ENCODE measurements around the gene C5orf63.
"Not testable (repeated sequence)": the region's sequence is repeated elsewhere in the genome, so short reads cannot be mapped to it uniquely, and the experiment has no call there.

Gene C5orf63

DNA sequence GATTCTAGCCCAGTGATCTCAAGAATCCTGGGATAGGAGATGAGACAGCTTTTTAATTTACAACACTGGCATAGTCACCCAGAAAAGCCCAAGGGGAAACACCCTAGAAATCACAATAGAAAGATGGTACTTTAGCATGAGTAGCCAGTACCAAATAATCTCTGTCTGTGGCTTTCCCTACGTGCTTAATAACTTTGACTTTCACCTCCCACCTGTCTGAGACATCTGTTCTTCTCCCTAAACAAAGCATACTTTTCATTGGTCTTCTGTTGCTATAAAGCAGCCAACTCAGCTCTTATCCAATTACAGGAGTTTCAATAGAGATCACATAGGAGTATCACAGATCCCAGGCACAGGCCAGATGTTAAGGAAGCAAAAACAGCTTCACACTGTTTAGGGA lies 53.4 kb downstream of the C5orf63 start:
- no peak overlapping the region for H3K4me3 ChIP-seq (ENCODE audit: low read depth, low read length)
- no peak for DNase-seq (ENCODE audit: low read depth)
- in situ Hi-C loops (cut with HindIII; ENCODE audit: low sequenced_read_pairs) = no loop called here
- TF ChIP-seq, protein P1, sequence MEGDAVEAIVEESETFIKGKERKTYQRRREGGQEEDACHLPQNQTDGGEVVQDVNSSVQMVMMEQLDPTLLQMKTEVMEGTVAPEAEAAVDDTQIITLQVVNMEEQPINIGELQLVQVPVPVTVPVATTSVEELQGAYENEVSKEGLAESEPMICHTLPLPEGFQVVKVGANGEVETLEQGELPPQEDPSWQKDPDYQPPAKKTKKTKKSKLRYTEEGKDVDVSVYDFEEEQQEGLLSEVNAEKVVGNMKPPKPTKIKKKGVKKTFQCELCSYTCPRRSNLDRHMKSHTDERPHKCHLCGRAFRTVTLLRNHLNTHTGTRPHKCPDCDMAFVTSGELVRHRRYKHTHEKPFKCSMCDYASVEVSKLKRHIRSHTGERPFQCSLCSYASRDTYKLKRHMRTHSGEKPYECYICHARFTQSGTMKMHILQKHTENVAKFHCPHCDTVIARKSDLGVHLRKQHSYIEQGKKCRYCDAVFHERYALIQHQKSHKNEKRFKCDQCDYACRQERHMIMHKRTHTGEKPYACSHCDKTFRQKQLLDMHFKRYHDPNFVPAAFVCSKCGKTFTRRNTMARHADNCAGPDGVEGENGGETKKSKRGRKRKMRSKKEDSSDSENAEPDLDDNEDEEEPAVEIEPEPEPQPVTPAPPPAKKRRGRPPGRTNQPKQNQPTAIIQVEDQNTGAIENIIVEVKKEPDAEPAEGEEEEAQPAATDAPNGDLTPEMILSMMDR (IDR thresholded peaks at IDR 0.05; ENCODE audit: low read depth, low read length, missing control alignments) = no peak

DNA sequence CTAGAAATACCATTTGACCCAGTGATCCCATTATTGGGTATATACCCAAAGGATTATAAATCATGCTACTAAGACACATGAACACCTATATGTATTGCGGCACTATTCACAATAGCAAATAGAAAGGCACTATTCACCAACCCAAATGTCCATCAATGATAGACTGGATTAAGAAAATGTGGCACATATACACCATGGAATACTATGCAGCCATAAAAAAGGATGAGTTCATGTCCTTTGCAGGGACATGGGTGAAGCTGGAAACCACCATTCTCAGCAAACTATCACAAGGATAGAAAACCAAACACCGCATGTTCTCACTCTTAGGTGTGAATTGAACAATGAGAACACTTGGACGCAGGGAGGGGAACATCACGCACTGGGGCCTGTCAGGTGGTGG lies 56.6 kb downstream of the C5orf63 start:
- in situ Hi-C loops (cut with HindIII; ENCODE audit: low sequenced_read_pairs); DNase-seq (ENCODE audit: low read depth); H3K4me3 ChIP-seq (ENCODE audit: low read depth, low read length): not testable (repeated sequence)

DNA sequence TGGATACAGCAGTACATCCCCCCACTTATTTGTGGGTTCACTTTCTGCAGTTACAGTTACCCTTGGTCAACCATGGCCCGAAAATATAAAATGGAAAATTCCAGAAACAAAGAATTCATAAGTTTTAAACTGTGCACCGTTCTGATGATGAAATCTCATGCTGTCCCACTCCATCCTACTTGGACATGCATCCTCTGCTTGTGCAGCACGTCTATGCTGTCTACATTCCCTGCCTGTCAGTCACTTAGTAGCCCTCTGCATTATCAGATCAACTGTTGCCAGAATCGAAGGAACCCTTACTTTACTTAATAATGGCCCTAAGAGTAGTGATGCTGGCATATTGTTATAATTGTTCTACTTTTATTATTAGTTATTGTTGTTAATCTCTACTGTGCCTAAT lies 57.6 kb downstream of the C5orf63 start:
- no peak overlapping the region for H3K4me3 ChIP-seq (ENCODE audit: low read depth, low read length)
- in situ Hi-C loops (cut with HindIII; ENCODE audit: low sequenced_read_pairs) = no loop called here
- no peak for DNase-seq (ENCODE audit: low read depth)
- TF ChIP-seq, protein P1 (IDR thresholded peaks at IDR 0.05; ENCODE audit: low read depth, low read length, missing control alignments) = no peak

DNA sequence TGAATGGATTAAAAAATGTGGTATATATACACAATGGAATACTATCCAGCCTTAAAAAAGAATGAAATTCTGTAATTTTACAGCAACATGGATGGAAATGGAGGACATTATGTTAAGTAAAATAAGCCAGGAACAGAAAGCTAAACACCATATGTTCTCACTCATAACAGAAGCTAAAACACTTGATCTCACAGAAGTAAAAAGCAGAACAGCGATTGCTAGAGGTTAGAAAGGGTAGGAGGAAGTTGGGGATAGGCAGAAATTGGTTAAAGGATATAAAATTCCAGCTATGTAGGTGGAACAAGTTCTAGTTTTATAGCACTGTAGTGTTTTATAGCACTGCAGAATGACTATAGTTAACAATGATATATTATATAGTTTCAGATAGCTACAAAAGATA lies 58.7 kb downstream of the C5orf63 start:
- H3K4me3 ChIP-seq (ENCODE audit: low read depth, low read length) = no peak overlapping the region
- in situ Hi-C loops (cut with HindIII; ENCODE audit: low sequenced_read_pairs) = no loop called here
- no peak for DNase-seq (ENCODE audit: low read depth)
- TF ChIP-seq, protein P1 (IDR thresholded peaks at IDR 0.05; ENCODE audit: low read depth, low read length, missing control alignments) = no peak

DNA sequence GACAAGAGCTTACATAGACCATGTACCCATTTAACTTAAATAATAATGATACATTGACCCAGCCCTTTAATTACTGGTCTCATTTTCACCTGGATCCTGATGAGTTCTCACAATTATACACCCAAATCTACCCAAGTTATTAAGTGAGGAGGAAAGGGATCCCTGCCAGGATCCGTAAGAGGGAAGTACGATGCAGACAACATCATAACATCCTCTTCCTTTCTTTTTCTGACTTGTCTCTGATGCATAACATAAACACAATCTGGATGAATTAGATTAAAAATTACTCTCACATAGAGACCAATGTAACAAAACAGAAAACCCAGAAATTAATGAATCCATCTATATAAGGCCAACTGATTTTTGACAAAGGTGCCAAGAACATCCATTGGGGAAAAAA lies 59.9 kb downstream of the C5orf63 start:
- in situ Hi-C loops (cut with HindIII; ENCODE audit: low sequenced_read_pairs) = no loop called here
- no peak for DNase-seq (ENCODE audit: low read depth)
- TF ChIP-seq, protein P1 (IDR thresholded peaks at IDR 0.05; ENCODE audit: low read depth, low read length, missing control alignments) = no peak
- H3K4me3 ChIP-seq (ENCODE audit: low read depth, low read length) = no peak overlapping the region

DNA sequence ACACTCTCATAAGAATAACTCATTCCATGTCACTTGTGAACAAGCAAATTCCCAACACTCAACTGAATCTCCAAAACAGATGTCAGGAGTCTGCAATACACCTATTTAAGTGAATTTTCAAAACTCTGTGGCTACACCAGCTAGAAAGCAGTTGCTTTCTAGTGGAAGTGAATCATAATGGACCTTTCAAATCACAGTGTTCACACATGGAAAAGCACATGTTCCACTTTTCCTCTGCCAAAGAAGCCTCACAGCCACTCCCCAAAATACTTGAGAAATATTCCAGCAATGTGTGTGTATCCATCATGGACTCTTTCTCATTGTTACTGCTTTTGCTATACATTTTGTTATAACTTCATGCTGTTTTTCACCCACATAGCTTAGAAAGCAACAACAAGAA lies 60.4 kb downstream of the C5orf63 start:
- no peak overlapping the region for H3K4me3 ChIP-seq (ENCODE audit: low read depth, low read length)
- in situ Hi-C loops (cut with HindIII; ENCODE audit: low sequenced_read_pairs) = no loop called here
- no peak for DNase-seq (ENCODE audit: low read depth)
- TF ChIP-seq, protein P1 (IDR thresholded peaks at IDR 0.05; ENCODE audit: low read depth, low read length, missing control alignments) = no peak

DNA sequence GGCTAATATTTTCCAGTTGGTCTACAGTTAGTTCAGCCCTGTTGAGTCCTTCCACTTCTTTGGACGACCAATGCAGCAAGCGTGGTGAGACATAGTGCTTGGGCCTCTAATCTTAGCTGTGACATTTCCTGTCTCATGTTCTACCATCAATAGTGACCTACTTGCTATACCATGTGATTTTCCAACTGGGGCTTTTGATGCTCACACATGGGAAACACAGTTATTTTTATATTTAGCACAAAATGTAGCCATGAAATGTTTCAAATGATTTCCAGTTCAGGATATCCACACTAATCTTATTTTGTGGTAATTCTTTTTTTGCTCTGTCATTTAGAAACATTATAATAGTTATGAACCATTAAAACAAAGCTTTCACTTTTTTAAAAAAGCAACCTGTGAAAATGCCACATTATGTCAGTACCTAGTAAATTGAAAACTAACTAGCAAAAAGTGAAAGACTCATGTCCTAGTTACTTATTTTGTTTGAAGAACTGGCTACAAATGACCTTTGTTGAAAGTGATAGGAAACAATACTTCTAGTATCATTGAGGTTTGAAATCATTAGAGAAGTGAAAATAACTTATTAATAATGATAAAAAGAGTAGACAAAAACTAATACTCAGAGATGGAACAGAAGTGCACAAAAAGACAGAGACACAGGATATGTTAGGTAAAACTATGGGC lies 61.2 kb downstream of the C5orf63 start:
- TF ChIP-seq, protein P1 (IDR thresholded peaks at IDR 0.05; ENCODE audit: low read depth, low read length, missing control alignments) = no peak
- no peak for DNase-seq (ENCODE audit: low read depth)
- in situ Hi-C loops (cut with HindIII; ENCODE audit: low sequenced_read_pairs) = no loop called here
- no peak overlapping the region for H3K4me3 ChIP-seq (ENCODE audit: low read depth, low read length)
